ENCODE measurements around the gene CACNA1C.

DNA sequence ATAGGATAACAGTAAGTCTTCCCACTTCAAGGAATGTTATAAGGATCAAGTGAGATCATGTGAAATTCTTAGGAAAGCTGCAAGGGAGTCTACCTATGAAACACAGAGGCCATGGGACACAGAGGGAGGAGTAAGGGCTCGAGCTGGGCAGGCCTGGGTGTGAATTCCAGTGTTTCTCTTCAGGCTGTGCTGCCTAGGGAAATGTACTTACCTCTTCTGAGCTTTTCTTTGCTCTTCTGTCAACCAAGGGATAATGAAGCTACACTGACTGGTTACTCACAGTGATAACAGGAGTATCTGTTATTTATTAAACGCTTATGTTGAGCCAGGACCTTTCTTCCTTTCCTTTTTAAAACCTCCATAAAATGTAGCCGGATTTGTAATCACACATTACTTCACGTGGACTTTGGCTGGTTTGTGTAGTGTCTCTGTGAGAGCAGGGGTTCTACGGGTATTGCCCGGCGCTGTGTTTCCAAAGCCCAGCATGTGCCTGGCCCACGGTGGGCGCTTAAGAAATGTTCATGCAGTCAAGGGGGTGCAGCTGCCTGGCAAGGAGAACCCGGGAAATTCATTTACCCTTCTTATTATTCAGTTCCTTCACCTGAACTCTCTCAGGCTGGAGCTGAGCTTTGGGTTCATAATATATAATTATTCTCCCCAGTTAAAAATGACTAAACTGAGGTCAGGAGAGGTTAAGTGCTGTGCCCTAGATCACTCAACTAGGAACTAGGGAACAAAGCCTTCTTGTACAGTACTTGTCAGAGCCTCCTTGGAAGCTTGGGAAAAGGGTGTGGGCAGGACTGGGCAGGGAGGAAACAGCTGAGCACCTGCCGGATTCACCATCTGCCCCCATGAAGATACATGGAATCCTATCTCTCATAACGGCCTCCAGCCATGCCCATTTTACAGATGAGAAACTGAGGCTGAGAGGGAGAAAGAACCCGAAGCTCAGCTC is 214.2 kb downstream of the CACNA1C start:
- TF ChIP-seq CTCF (conservative IDR thresholded peaks at IDR 0.05 in 1 of 2, IDR thresholded peaks at IDR 0.05 in 1 of 2; ENCODE audit: extremely low read depth in 1 of 2, insufficient read depth in 1 of 2, low read depth in 1 of 2, low read length in 2 of 2) (no peak), EZH2 (IDR thresholded peaks at IDR 0.05; ENCODE audit: borderline replicate concordance, low read length) (no peak)
